IMR-90 (cell line): Measurements from ENCODE around the gene TDP2. TPM values are rescaled to one million over a fixed set of nuclear protein-coding genes. Genes with fewer than 3 reads are reported as not detected.

Experiments used
- ATAC-seq: fragments of 200-7000 bp; cut with Tn5 transposase; 2 replicates; pipeline ENCODE4 v1.9.1; 2020; ENCODE audit warnings: low read depth, mild to moderate bottlenecking, moderate library complexity
- BruUV-seq: library from RNA; stranded (reverse); fragments of 400-500 nt; replicated peaks from 2 replicates; lab custom pipeline; 2021; lab: Mats Ljungman, UMichigan
- CTCF ChIA-PET: fragments of 300-600 bp; formaldehyde crosslinking; extraction: SDS; loops from one replicate; lab custom pipeline; 2021; ENCODE audit warnings: antibody characterized with exemption; lab: Yijun Ruan, JAX
- POLR2A ChIA-PET: fragments of 300-600 bp; sonication (Branson Sonifier 250); formaldehyde crosslinking; loops from one replicate; lab custom pipeline; 2022; ENCODE audit warnings: antibody characterized with exemption; ENCODE audit not compliant: unreplicated experiment; lab: Charles Lee
- DNase-seq: peaks from one replicate; pipeline ENCODE4 v3.0.0; 2013
- H2AFZ ChIP-seq: replicated peaks from 2 replicates; pipeline ENCODE3; 2013; ENCODE audit warnings: low read length, mild to moderate bottlenecking; ENCODE audit not compliant: poor library complexity
- H2AK5ac ChIP-seq: 2 replicates; pipeline ENCODE4 v1.6.1; 2013; ENCODE audit warnings: low read depth, low read length, inconsistent platforms
- H2AK9ac ChIP-seq: replicated peaks from 2 replicates; pipeline ENCODE3; 2013; ENCODE audit warnings: mild to moderate bottlenecking, low read depth, low read length, moderate library complexity; ENCODE audit not compliant: poor library complexity
- H2BK120ac ChIP-seq: 2 replicates; pipeline ENCODE4 v1.6.1; 2013; ENCODE audit warnings: low read depth, low read length, inconsistent platforms
- H2BK15ac ChIP-seq: 3 replicates; pipeline ENCODE4 v1.6.1; 2013; ENCODE audit warnings: low read depth, low read length, inconsistent platforms
- H2BK20ac ChIP-seq: 2 replicates; pipeline ENCODE4 v1.6.1; 2013; ENCODE audit warnings: low read depth, mild to moderate bottlenecking, inconsistent platforms, low read length, moderate library complexity
- H2BK5ac ChIP-seq: 2 replicates; pipeline ENCODE4 v1.6.1; 2013; ENCODE audit warnings: mild to moderate bottlenecking, low read depth, low read length, inconsistent platforms; ENCODE audit not compliant: poor library complexity, severe bottlenecking
- H3K14ac ChIP-seq: replicated peaks from 2 replicates; pipeline ENCODE4 v1.6.1; 2013; ENCODE audit warnings: low read depth, low read length, inconsistent platforms
- H3K18ac ChIP-seq: 2 replicates; pipeline ENCODE4 v1.6.1; 2013; ENCODE audit warnings: low read depth, low read length, control low read depth
- H3K23ac ChIP-seq: 2 replicates; pipeline ENCODE4 v1.6.1; 2013; ENCODE audit warnings: low read depth, low read length, inconsistent platforms
- H3K27ac ChIP-seq: 2 replicates; pipeline ENCODE4 v1.5.1; 2013; ENCODE audit warnings: mild to moderate bottlenecking, control low read depth, low read length; ENCODE audit not compliant: insufficient read depth
- H3K27me3 ChIP-seq: 2 replicates; pipeline ENCODE4 v1.6.1; 2013; ENCODE audit warnings: low read length; ENCODE audit not compliant: control insufficient read depth, insufficient read depth
- H3K36me3 ChIP-seq: 2 replicates; pipeline ENCODE4 v1.6.1; 2013; ENCODE audit warnings: low read length, mixed read lengths; ENCODE audit not compliant: control insufficient read depth, insufficient read depth
- H3K4ac ChIP-seq: 2 replicates; pipeline ENCODE4 v1.6.1; 2013; ENCODE audit warnings: low read depth, low read length, inconsistent platforms
- H3K4me1 ChIP-seq: 2 replicates; pipeline ENCODE4 v1.6.1; 2013; ENCODE audit warnings: low read length, mixed read lengths; ENCODE audit not compliant: control insufficient read depth, insufficient read depth
- H3K4me2 ChIP-seq: 2 replicates; pipeline ENCODE4 v1.6.1; 2013; ENCODE audit warnings: low read depth, mild to moderate bottlenecking, control low read depth, low read length, moderate library complexity
- H3K4me3 ChIP-seq: 2 replicates; pipeline ENCODE4 v1.5.1; 2013; ENCODE audit warnings: low read depth, mild to moderate bottlenecking, control low read depth, low read length, moderate library complexity; ENCODE audit not compliant: insufficient read depth
- H3K56ac ChIP-seq: 2 replicates; pipeline ENCODE4 v1.6.1; 2013; ENCODE audit warnings: low read length, inconsistent platforms; ENCODE audit not compliant: insufficient read depth; ENCODE audit errors: extremely low read depth
- H3K79me1 ChIP-seq, 2 experiments: 2 replicates each; pipeline ENCODE4 v1.6.1; 2013; ENCODE audit warnings: low read length in 2 of 2, inconsistent platforms in 1 of 2, low read depth in 1 of 2
- H3K9ac ChIP-seq: 2 replicates; pipeline ENCODE4 v1.6.1; 2013; ENCODE audit warnings: low read depth, low read length, control low read depth
- H3K9me1 ChIP-seq: 2 replicates; pipeline ENCODE4 v1.6.1; 2013; ENCODE audit warnings: low read length, inconsistent platforms; ENCODE audit not compliant: insufficient read depth
- H3K9me3 ChIP-seq: 2 replicates; pipeline ENCODE4 v1.6.1; 2013; ENCODE audit warnings: low read length; ENCODE audit not compliant: control insufficient read depth, insufficient read depth
- H4K20me1 ChIP-seq: 2 replicates; pipeline ENCODE4 v1.6.1; 2013; ENCODE audit warnings: low read length, inconsistent platforms; ENCODE audit not compliant: insufficient read depth
- H4K5ac ChIP-seq: 2 replicates; pipeline ENCODE4 v1.6.1; 2013; ENCODE audit warnings: mild to moderate bottlenecking, low read depth, low read length, control low read depth
- H4K8ac ChIP-seq, 2 experiments: 2 replicates each; pipeline ENCODE4 v1.6.1; 2013; ENCODE audit warnings: low read depth in 2 of 2, low read length in 2 of 2, control low read depth in 1 of 2, inconsistent platforms in 1 of 2
- H4K91ac ChIP-seq: 2 replicates; pipeline ENCODE4 v1.6.1; 2013; ENCODE audit warnings: low read depth, low read length, inconsistent platforms; ENCODE audit not compliant: insufficient read depth
- CTCF ChIP-seq: conservative IDR thresholded peaks from 2 replicates; pipeline ENCODE4 v1.5.1; 2012; ENCODE audit warnings: mild to moderate bottlenecking, low read depth, low read length, improper control_type of control experiment
- MAFK ChIP-seq: IDR thresholded peaks from 2 replicates; pipeline ENCODE4 v1.6.1; 2012; ENCODE audit warnings: low read depth, low read length, improper control_type of control experiment
- RCOR1 ChIP-seq: IDR thresholded peaks from 2 replicates; pipeline ENCODE4 v1.6.1; 2012; ENCODE audit warnings: mild to moderate bottlenecking, low read length, improper control_type of control experiment; ENCODE audit not compliant: insufficient replicate concordance
- RFX5 ChIP-seq: IDR thresholded peaks from 2 replicates; pipeline ENCODE4 v1.8.0; 2012; ENCODE audit warnings: low read depth, mild to moderate bottlenecking, low read length, moderate library complexity
- WGBS, 2 experiments: methylation state at CpG; one replicate each; pipeline versions ENCODE4 v1.1.5 to v1.1.7; 2013; ENCODE audit warnings: missing lambda C conversion rate in 2 of 2; ENCODE audit not compliant: insufficient read length in 1 of 2; ENCODE audit errors: extremely low coverage in 2 of 2; 5-methylcytosine and 5-hydroxymethylcytosine counted together
- dilution Hi-C: fragments of 300-500 bp; cut with HindIII; formaldehyde crosslinking; loops from one replicate; pipeline ENCODE4 v1.14.3; 2018; ENCODE audit warnings: low sequenced_read_pairs; ENCODE audit not compliant: unreplicated experiment
- in situ Hi-C: fragments of 300-500 bp; cut with MboI; formaldehyde crosslinking; loops from 3 replicates; pipeline ENCODE4 v1.14.3; 2019; ENCODE audit warnings: low sequenced_read_pairs, inconsistent platforms, mixed read lengths
- intact Hi-C: fragments of 100-400 bp; cut with micrococcal nuclease; formaldehyde crosslinking; loops from 2 replicates; pipeline ENCODE4 v1.10.0; 2022
- polyA plus RNA-seq, 3 experiments: library from polyadenylated mRNA; depleted of rRNA; stranded (reverse); fragments of >200 nt; gene quantifications; 2 replicates each; pipeline ENCODE4 v1.2.3, GENCODE V29; 2012; ENCODE audit warnings: low replicate concordance in 1 of 3
- total RNA-seq: library from RNA; depleted of rRNA; stranded (reverse); fragments of >200 nt; gene quantifications from 2 replicates; pipeline ENCODE4 v1.2.3, GENCODE V29; 2012

The TDP2 gene
- total and polyA plus RNA-seq, 2 of the 4 experiments (the other 2 are of a cell fraction): 13.6 to 22.8 TPM

- DNase-seq: no peak
- TF ChIP-seq RFX5 (no peak), RCOR1 (no peak), CTCF (no peak), MAFK (no peak)
- H2BK15ac ChIP-seq: no peak overlapping the region
- no peak overlapping the region for H2AK5ac ChIP-seq
- no peaks in the 10 kb centered on the region for H3K27me3 ChIP-seq
- no peak overlapping the region for H3K23ac ChIP-seq
- no peak overlapping the region for H2BK20ac ChIP-seq
- H3K27ac ChIP-seq: no peak overlapping the region
- intact Hi-C loops (no loop called here), in situ Hi-C loops (no loop called here), dilution Hi-C loops (no loop called here)
- H4K91ac ChIP-seq: no peak overlapping the region
- peaks cover 11% of the 10 kb centered on the region for H3K36me3 ChIP-seq
- no peak overlapping the region for H3K56ac ChIP-seq
- WGBS, 2 experiments: 88% methylated on average over 1 of the region's 1 CpG; no CpG with 5 or more reads in 1 of the 2 experiments
- H2AFZ ChIP-seq: no peak overlapping the region
- POLR2A ChIA-PET: no interaction called here
- H3K4me3 ChIP-seq: no peak overlapping the region
- no peak overlapping the region for H2AK9ac ChIP-seq
- H3K9me3 ChIP-seq: no peaks in the 10 kb centered on the region
- H3K14ac ChIP-seq: no peak overlapping the region
- no peak overlapping the region for H4K8ac ChIP-seq
- no peak overlapping the region for H3K4me2 ChIP-seq
- no peak overlapping the region for H2BK120ac ChIP-seq
- H3K9ac ChIP-seq: no peak overlapping the region
- no peaks in the 10 kb centered on the region for H4K20me1 ChIP-seq
- H3K9me1 ChIP-seq: peaks cover 2% of the 10 kb centered on the region; the same call in 1 of the 2 replicates
- CTCF ChIA-PET: no interaction called here
- H3K18ac ChIP-seq: no peak overlapping the region
- BruUV-seq: no TSS peak
- ATAC-seq: no peak
- H2BK5ac ChIP-seq: no peak overlapping the region
- H3K79me1 ChIP-seq: peaks cover 11 to 25% of the 10 kb centered on the region in 2 experiments; a peak in 3 of 4 replicates
- H4K5ac ChIP-seq: no peak overlapping the region
- H3K4ac ChIP-seq: no peak overlapping the region
- H3K4me1 ChIP-seq: peaks cover 5% of the 10 kb centered on the region
Measured at GRCh38 chr6:24655215-24655614, 11.5 kb downstream of the TDP2 start.
